22Rv1 (cell line): Measurements from ENCODE around the gene KAT8.

Experiments
- CTCF ChIP-seq: fragments of 450-650 bp; IDR thresholded peaks from 2 replicates; pipeline ENCODE4 v1.5.1; 2017; ENCODE audit warnings: mild to moderate bottlenecking
- ZFX ChIP-seq: fragments of 450-650 bp; IDR thresholded peaks from 2 replicates; pipeline ENCODE4 v1.6.1; 2017; ENCODE audit warnings: antibody characterized with exemption, borderline replicate concordance

- TF ChIP-seq CTCF (no peak), ZFX (no peak)
These were observed 24.2 kb upstream of the KAT8 start for GRCh38 chr16:31093132-31093703.
